Activated gamma-delta T cell treated with anti-CD3 and anti-CD28 coated beads, Interleukin-2, amount 50 U/mL, for 16 hours (primary cell): ENCODE results near the gene CNTNAP2.

ENCODE experiments used
- DNase-seq: peaks from one replicate; pipeline ENCODE4 v3.0.0-alpha.2; 2020; ENCODE audit warnings: low read depth

Gene CNTNAP2

DNA sequence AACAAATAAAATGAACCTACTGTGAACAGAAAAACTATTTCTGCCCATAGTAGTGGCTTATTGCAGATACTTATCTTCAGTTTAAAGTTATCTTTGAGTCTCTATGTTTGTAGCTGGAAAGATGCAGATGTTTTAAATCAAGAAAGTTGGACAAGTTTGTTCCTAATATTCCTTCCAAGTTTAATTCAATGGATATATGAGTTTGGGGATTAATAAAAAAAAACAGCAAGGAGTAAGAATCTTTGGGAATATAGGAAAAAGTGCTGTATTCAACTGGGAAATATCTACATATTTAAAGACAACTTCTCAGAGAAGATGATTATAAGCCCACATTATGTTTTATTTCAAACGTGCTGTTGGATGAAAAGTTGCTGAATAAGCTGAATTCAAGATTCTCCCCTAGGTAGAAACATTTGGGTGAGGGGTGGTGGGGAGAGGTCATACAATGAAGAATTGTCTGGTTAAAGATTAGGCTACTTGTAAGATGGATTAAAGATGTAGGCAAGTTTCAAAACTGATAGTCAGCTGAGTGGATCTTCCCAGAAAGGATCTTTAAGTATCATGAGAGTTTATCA, 1135.2 kb downstream of the CNTNAP2 start:
- no peak for DNase-seq

DNA sequence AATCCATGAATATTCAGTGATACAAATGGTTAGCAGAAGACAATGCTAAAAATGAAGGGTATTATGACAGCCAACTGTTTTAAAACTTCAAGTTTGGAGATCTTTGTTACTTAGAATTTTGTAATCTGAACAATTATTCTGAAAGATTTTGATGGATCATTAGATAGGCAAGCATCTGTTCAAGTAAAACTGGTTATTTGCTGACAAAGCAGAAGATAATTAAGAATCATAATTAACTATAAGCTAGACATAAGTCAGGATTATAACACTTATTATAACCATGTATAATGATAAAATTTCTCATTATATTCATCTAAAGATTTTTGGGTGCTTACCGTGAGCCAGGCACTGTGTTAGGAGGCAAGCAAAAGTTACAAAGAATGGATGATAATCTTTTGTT, 1145.1 kb downstream of the CNTNAP2 start:
- DNase-seq: no peak

DNA sequence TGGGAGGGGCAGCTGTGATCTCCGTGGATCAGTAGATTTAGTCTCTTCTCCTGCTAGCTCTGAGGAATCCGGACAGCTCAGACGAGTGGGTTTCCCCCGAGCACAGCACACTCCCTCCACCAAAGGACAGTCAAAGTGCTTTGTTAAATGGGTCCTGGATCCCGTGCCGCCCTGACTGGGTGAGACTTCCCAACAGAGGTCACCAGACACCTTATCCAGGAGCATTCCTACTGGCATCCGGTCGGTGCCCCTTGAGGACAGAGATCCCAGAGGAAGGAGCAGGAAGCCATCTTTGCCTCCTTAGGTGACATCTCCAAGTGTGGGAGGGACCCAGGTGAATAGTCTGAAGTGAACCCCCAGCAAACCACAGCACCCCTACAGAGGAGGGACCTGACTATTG, 1148.9 kb downstream of the CNTNAP2 start:
- no peak for DNase-seq

DNA sequence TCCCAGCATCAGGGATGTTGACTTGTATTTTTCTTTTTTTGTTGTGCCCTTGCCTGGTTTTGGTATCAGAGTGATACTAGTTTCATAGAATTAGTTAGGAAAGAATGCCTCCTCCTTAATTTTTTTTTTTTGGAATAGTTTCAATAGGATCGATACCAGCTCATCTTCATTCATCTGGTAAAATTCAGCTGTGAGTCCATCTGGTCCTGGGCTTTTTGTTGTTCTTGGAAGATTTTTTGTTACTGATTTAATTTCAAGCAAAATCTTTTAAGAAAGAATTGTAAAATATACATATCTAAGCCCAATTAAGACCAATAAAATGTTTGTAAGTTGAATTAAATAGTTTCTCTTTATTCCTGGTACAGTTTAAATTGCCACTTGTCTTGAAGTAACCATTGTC, 1159.5 kb downstream of the CNTNAP2 start:
- no peak for DNase-seq

DNA sequence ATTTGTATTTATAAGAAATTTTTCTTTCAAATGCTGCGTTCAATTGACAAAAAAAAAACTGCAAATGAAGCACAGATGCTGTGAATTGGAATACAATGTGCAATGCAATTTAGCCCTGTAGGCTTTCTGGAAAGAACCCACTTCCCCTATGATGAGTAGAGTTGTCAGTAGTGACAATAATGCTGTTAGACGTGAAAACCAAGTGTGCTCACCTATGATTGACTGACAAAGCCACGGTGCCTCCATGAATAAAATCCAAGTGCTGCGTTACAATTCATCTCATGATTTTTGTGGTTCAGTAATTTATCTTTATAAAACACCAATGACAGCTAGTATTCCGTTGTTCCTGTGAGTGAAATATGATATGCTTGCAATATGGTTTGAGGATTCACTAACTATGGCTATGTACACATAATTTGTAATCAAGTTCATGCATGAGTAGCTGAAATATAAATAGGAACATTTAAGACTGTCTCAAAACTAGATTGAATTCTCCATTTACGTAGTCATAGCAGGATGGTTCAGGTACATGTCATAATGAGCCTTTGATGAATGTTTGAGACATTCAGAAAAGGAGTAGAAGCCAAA, 1160.3 kb downstream of the CNTNAP2 start:
- DNase-seq: no peak

- no peak for DNase-seq
These were observed 1162.9 kb downstream of the CNTNAP2 start for GRCh38 chr7:147279514-147279913.

DNA sequence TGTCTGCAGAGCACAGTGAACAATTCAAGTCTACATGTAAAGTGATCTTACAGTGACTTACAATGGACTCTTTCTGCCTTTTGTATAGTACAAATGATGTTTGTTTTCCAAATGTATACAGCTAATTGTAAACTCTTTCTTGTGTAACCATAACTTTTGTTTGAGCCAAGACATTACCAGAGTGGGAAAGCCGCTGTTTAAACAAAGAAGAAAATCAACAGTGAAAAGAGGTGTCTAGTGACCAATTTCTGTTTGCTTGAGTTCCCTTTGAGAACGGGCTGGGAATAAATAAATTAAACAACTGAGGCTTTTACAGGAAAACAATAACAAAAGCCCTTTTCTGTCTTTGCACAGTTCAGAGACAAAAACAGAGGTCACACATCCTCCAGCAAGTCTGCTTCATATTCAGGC, 1163.4 kb downstream of the CNTNAP2 start:
- no peak for DNase-seq

DNA sequence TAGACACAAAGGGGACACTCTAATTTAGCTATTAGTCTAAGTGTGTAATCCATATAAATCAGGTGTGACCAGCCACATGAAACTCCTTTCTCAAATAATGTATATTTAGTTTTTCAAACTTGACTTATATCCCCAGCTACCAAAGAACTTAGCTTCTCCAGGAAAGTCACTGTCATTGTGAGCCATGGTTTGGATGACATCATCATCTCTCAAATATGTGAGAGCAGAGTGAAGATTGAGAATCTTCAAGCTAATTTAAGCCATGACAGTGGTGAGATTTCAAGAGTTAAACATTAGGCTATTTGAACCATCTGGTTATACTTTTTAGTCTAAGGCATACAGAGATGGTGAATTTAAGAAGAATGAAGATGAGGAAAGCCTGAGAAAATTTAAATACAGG, 1165.6 kb downstream of the CNTNAP2 start:
- no peak for DNase-seq

- no peak for DNase-seq
These were observed 1179.6 kb downstream of the CNTNAP2 start for GRCh38 chr7:147296201-147296600.

DNA sequence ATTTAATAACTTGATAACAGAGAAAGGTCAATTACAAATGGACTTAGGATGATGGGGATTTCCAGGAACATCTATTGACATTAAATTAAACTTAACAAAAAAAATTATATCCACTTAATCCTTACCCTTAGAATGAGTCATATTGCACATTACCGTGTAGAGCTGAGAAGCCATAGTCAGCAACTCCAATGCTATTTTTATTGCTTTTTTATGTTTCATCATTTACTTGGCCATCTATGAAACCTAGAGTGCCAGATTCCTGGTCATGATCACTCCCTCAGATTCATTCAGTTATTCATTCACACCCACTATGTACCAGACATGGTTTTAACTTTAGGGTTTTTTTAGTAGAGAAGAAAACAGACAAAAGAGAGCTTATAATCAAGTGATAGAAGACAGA, 1180.4 kb downstream of the CNTNAP2 start:
- DNase-seq: no peak

GRCh38 chr7:147298611-147299043, 1182.0 kb downstream of the CNTNAP2 start:
- DNase-seq: no peak

DNA sequence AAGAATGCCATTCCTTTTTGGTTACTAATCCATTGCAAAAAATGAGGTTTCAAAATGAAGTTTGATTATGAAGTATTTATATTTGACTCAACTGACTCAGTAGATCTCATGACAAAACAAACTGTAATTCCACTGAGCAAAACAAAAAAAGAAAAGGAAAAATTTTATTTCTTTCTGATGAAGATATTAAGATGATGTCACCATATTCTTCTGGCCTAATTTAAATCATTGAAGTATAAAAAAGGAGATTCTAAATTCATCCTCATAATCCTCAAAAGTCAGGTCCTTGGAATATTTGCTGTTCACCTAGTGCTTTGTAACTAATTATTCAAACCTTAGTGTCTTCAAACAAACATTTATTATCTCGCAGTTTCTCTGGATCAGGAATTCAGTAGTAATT, 1183.7 kb downstream of the CNTNAP2 start:
- DNase-seq: no peak

DNA sequence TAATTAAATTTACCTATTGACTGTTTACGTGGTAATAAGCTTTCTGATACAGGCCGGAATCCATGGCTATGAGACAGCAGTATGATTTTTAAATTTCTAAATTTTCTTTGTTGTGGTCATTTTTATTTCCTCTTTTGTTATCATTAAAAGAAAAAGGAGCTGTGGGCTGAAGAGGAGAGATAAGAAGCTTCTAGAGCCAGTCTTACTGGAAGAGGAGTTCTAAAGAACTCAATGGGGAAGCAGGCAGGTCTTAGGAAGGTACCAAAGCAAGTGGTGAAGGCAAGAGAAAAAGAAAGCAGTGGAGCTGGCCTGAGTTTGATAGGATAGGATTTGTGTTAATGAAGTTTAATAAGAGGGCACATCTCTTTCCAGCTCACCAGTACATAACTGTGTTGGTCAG, 1187.8 kb downstream of the CNTNAP2 start:
- no peak for DNase-seq

GRCh38 chr7:147305827-147306226, 1189.2 kb downstream of the CNTNAP2 start:
- DNase-seq: no peak

DNA sequence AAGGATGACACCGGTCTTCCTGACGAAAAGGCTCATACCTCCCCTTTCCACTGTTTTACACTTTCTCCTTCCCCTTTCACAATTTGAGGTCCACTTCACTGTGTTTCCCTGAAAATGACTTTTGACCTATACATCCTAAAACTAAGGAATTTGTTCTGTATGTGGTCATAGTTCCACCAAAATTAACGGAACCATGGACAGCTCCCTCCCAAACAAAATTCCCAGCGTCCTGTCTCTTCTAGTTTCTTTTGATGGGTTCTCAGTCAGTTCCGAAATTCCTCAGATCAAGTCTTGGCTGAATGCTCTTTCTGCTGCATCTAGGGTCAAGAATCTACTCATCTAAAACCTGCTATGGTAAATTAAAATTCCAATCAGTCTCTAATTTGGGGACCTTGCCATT, 1191.9 kb downstream of the CNTNAP2 start:
- no peak for DNase-seq

DNA sequence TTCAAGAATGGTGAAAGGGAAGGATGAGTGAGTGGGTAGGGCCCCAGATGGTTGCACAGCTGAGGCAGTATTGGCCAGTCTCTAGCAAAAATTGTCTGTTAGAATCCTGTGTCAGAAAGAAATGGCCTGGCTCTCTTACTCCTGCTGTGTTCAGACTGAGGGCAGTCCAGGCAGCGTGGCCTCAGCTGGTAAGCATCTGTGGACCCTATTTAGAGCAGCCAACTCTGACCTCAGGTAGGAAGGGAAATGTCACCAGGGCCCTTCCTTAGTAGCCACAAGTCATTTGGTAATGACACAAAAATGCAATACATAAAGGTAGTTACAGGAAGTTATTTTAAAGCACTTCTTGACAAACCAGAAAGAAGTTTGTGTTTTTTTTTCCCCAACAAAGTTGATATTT, 1194.7 kb downstream of the CNTNAP2 start:
- DNase-seq: no peak

DNA sequence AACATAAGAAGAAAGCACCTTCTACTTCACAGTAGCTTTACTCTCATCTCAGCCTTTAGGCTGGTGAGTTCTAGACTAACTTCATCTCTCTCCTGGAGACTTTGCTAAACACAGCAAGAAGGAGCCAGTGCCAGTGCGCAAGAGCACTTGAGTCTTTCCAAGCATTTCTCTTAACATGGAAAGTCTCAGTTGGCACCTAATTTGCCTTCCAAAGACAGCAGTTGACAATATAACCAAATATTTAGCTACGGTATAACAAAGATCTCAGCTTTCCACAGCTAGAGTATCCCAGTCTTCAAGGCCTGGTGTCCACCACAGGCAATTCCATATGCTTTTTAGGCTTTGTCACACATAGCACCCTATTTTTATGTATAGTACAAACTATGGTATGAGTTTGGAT, 1204.9 kb downstream of the CNTNAP2 start:
- DNase-seq: no peak

- DNase-seq: no peak
These were observed 1216.4 kb downstream of the CNTNAP2 start for GRCh38 chr7:147332988-147333387.

GRCh38 chr7:147363101-147363500, 1246.5 kb downstream of the CNTNAP2 start:
- no peak for DNase-seq

- DNase-seq: no peak
These were observed 1259.6 kb downstream of the CNTNAP2 start for GRCh38 chr7:147376192-147376591.

DNA sequence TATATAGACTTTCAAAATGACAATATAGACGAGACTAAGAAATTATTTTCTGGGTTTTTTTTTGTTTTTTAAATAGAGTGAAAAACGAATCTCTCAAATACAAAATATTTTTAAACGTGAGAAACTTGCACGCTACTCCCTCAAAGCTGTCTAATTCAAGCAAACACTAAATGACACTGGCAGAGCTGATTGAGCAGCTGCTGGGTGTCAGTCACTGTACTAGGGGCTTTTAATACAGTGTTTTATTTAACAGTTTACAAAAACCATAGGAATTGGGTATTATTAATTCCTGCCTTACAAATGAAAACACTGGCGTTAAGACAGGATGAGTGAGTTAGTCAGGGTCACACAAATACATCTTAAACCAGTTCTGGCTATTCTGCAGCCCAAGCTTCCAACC, 1264.3 kb downstream of the CNTNAP2 start:
- no peak for DNase-seq

DNA sequence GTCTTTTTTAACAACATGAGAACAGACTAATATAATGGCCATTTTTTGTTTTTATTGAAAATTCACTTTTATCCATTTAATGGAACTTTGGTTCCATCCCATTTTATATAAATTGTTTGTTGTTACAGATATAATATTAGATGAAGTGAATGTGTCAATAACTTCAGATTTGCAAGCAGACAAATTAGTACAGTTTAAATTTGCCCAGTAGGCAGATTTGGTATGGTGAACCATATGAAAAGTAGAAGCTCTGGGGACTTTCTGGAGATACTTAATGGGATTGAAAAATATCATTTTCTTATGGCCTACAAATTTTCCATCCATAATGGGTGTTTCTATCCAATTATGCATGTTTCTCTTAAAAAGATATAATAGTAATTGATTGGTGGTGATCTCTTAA, 1277.7 kb downstream of the CNTNAP2 start:
- no peak for DNase-seq

DNA sequence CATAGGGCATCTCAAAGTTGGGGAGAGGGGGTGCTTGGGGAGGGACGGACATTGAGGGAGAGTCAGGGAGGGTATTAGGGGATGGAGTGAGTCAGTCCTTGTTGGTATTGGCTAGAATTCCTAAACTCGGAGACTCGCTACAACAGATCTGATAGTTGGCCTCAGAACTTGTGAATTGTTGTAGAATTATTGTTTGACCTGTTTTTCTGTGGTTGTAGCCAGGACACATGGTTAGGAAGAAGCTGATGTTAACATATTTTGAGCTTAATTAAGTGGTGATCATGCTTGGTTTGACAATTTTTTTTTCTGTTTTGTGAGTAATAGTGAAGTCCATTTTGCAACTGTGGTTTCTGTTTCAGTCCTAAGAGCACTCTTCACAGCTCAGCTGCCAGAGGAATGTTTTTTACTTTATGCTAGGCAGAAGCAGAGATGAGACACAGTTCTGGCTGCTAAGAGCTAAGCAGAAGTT, 1283.7 kb downstream of the CNTNAP2 start:
- no peak for DNase-seq

GRCh38 chr7:147400925-147401324, 1284.3 kb downstream of the CNTNAP2 start:
- no peak for DNase-seq
